Measurements from ENCODE around the gene NPIPB8. TPM values are rescaled to one million over a fixed set of nuclear protein-coding genes. Genes with fewer than 3 reads are reported as not detected.
"Not testable (repeated sequence)": the region's sequence is repeated elsewhere in the genome, so short reads cannot be mapped to it uniquely, and the experiment has no call there.

Gene NPIPB8
- total and polyA plus RNA-seq, 9 of the 15 experiments (the other 6 are each of a cell fraction or from before 2014, with no cell fraction given): 0.16 TPM; not detected in 8

GRCh38 chr16:28621481-28622155 is 16.2 kb upstream of the NPIPB8 start (continued):
- TF ChIP-seq ZNF592 (IDR thresholded peaks at IDR 0.05) (no peak), SAP30 (IDR thresholded peaks at IDR 0.05; ENCODE audit: borderline replicate concordance, insufficient read depth, low read depth, low read length, poor library complexity, severe bottlenecking) (no peak), FOS (IDR thresholded peaks at IDR 0.05; ENCODE audit: extremely low read depth, insufficient read length) (no peak), ZNF589 (CRISPR knock-in tag; IDR thresholded peaks at IDR 0.05; ENCODE audit: low read depth) (no peak), HDAC6 (IDR thresholded peaks at IDR 0.05; ENCODE audit: low read depth, low read length) (no peak), POLR2AphosphoS5 (IDR thresholded peaks at IDR 0.05; ENCODE audit: control insufficient read depth, insufficient read depth, low read depth, low read length) (no peak), MAZ (CRISPR knock-in tag; conservative IDR thresholded peaks at IDR 0.05 in 1 of 2, IDR thresholded peaks at IDR 0.05 in 1 of 2) (no peak)

- H3K27ac ChIP-seq (ENCODE audit: extremely low read depth, low read depth, low read length); H3K79me2 ChIP-seq (ENCODE audit: control insufficient read depth, insufficient read depth, low read length); H3K27me3 ChIP-seq (ENCODE audit: control insufficient read depth in 2 of 2, insufficient read depth in 2 of 2, low read length in 2 of 2); DNase-seq (ENCODE audit: extremely low read depth in 1 of 4, low spot score in 3 of 4); H3K9me3 ChIP-seq (replicated peaks; ENCODE audit: control insufficient read depth, insufficient read depth, low read depth, low read length); CTCF ChIA-PET (ENCODE audit: low intra/inter-chr PET ratio); H3K9me1 ChIP-seq (ENCODE audit: control insufficient read depth, insufficient read depth, low read length); intact Hi-C loops (cut with micrococcal nuclease); H3K4me1 ChIP-seq (replicated peaks in 1 of 2; ENCODE audit: control insufficient read depth in 2 of 2, insufficient read depth in 2 of 2, low read length in 2 of 2); H2AFZ ChIP-seq (ENCODE audit: low read depth, low read length); H3K36me3 ChIP-seq (ENCODE audit: control insufficient read depth, insufficient read depth, low read length); H4K20me1 ChIP-seq (replicated peaks; ENCODE audit: control insufficient read depth, insufficient read depth, low read length); H3K4me2 ChIP-seq (ENCODE audit: insufficient read depth, low read length); POLR2A ChIA-PET; FAIRE-seq; ATAC-seq; BruUV-seq (replicated peaks); H3K4me3 ChIP-seq; H3K9ac ChIP-seq (ENCODE audit: insufficient read depth in 1 of 2, low read depth in 2 of 2, low read length in 2 of 2): not testable (repeated sequence)
- 23% methylated on average over 11 of the region's 24 CpGs for WGBS (ENCODE audit: insufficient coverage, low coverage, missing lambda C conversion rate)
- in situ Hi-C loops (cut with MboI): loop anchor here (25.0 kb wide), 4 partner anchors 90 to 1590 kb away; partner anchors contain the start of genes EIF3C and EIF3CL
These were observed 15.2 kb upstream of the NPIPB8 start for GRCh38 chr16:28622532-28623171.

Measured in K562 (cell line).